ENCODE data around the gene SPATA16.

SPATA16 gene

GRCh38 chr3:172908771-172909270 is 232.2 kb downstream of the SPATA16 start:
- no peak for DNase-seq (ENCODE audit: low spot score)
- no peak for TF ChIP-seq CTCF (IDR thresholded peaks at IDR 0.05; ENCODE audit: extremely low read depth, missing control alignments)

DNA sequence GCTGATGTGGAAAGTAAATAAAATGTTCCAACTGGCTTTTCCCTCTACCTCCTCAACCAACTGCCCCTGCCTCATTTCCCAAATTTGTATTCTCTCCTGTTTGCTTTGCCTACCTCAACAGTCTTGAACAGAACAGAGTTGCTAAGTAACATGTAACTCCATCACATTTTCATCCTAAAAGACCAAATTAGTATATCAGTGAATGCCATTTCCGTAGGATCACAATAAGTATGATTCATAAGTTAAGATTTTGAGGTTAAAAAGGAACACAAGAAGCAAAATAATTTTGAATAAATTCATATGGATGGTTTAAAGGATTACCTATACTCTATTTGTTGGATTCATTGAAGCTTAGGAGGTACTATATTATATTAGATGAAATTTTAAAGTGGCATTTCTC is 235.6 kb downstream of the SPATA16 start:
- no peak for DNase-seq (ENCODE audit: low spot score)
- no peak for TF ChIP-seq CTCF (IDR thresholded peaks at IDR 0.05; ENCODE audit: extremely low read depth, missing control alignments)

DNA sequence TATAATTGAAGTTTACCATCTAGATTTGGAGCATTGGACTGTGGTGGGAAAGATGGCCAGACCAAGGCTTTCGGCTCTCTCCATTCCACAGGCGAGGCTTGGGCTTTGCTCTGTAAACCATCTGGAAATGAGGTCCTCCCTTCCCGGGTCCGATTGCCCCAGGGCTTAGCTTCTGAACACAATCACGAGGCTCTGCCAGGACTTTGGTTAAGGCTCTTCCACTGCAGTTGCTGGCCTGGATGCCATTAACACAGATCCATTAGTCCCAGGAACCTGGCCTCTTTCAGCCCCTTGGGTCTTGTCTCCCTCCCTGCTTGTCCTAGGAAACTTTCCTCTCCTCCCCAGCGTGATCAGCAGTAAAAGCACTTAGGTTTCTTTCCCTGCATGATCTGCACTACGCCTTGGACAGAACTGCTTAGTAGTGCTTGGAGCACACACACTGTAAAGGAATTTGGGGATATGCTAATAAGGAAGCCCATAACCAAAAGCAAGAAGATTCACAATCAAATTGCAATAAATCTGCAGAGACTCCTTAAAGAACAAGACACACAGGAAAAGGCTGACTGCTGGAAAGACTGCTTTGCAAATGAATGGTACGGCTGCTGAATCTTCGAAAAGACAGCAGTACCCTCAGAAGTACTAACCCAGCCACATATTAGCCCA is 236.2 kb downstream of the SPATA16 start:
- TF ChIP-seq CTCF (IDR thresholded peaks at IDR 0.05; ENCODE audit: extremely low read depth, missing control alignments) = no peak
- no peak for DNase-seq (ENCODE audit: low spot score)

- TF ChIP-seq CTCF (IDR thresholded peaks at IDR 0.05; ENCODE audit: extremely low read depth, missing control alignments) = no peak
- no peak for DNase-seq (ENCODE audit: low spot score)
These were observed 237.3 kb downstream of the SPATA16 start for GRCh38 chr3:172903642-172904320.

DNA sequence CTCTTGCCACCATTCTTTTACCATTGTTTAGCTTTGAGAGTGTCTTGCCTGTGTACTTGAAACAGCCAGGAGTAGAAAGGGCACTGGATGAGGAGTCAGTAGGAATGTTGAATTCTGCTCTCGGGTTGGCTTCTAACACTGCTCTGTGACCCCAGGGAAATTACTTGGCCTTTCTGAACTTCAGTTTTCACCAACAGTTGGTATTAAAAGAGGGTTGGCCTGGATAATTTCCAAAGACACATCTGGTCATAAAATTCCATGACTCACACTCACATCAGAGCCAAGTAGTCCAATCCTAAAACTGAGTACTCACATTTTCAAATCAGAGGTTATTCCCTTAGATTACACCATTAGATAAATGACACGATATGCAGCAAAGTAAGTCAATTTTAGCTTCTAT is 248.9 kb downstream of the SPATA16 start:
- TF ChIP-seq CTCF (IDR thresholded peaks at IDR 0.05; ENCODE audit: extremely low read depth, missing control alignments) = no peak
- no peak for DNase-seq (ENCODE audit: low spot score)

GRCh38 chr3:172885704-172886103 is 255.3 kb downstream of the SPATA16 start:
- DNase-seq (ENCODE audit: low spot score) = no peak

More at GRCh38 chr3:172885704-172886103, 255.3 kb downstream of the SPATA16 start:
- no peak for TF ChIP-seq CTCF (IDR thresholded peaks at IDR 0.05; ENCODE audit: extremely low read depth, missing control alignments)

Measured in GM20000 (cell line).